ENCODE data around the gene ROR2. TPM values are rescaled to one million over a fixed set of nuclear protein-coding genes. Genes with fewer than 3 reads are reported as not detected.

Gene ROR2
- polyA plus RNA-seq, 3 donors: 16.4 to 20.6 (median 20.5) TPM

- no peak for DNase-seq
These were observed 226.5 kb downstream of the ROR2 start for GRCh38 chr9:91723420-91724067.

- no peak for DNase-seq
These were observed 229.0 kb downstream of the ROR2 start for GRCh38 chr9:91720751-91721705.

GRCh38 chr9:91720313-91720712 is 229.7 kb downstream of the ROR2 start:
- DNase-seq: no peak

- no peak for DNase-seq
These were observed 232.0 kb downstream of the ROR2 start for GRCh38 chr9:91718071-91718470.

- no peak for DNase-seq
These were observed 233.2 kb downstream of the ROR2 start for GRCh38 chr9:91716815-91717214.

GRCh38 chr9:91716239-91716638 is 233.8 kb downstream of the ROR2 start:
- no peak for DNase-seq

- DNase-seq: no peak
These were observed 235.0 kb downstream of the ROR2 start for GRCh38 chr9:91714874-91715615.

- DNase-seq: peak; percentile 56
These were observed 235.8 kb downstream of the ROR2 start for GRCh38 chr9:91714020-91714806.

GRCh38 chr9:91712811-91713210 is 237.2 kb downstream of the ROR2 start:
- no peak for DNase-seq

GRCh38 chr9:91711755-91712601 is 238.1 kb downstream of the ROR2 start:
- DNase-seq: no peak

GRCh38 chr9:91710158-91710557 is 239.9 kb downstream of the ROR2 start:
- DNase-seq: peak; percentile 54

GRCh38 chr9:91705386-91705785 is 244.6 kb downstream of the ROR2 start:
- no peak for DNase-seq

- no peak for DNase-seq
These were observed 249.6 kb downstream of the ROR2 start for GRCh38 chr9:91700475-91700874.

GRCh38 chr9:91698266-91698665 is 251.8 kb downstream of the ROR2 start:
- no peak for DNase-seq

- DNase-seq: no peak
These were observed 252.8 kb downstream of the ROR2 start for GRCh38 chr9:91697201-91697600.

- DNase-seq: no peak
These were observed 255.8 kb downstream of the ROR2 start for GRCh38 chr9:91694081-91694870.

- DNase-seq: no peak
These were observed 256.8 kb downstream of the ROR2 start for GRCh38 chr9:91693226-91693625.

- DNase-seq: no peak
These were observed 259.3 kb downstream of the ROR2 start for GRCh38 chr9:91690540-91691249.

GRCh38 chr9:91689006-91689405 is 261.0 kb downstream of the ROR2 start:
- no peak for DNase-seq

Measured in renal pelvis (tissue), 4 donors.